RPMI8226 (cell line): ENCODE measurements around the gene DENND1A.

Source experiments
- DNase-seq: peaks from one replicate; pipeline ENCODE4 v3.0.0-alpha.2; 2015

Gene DENND1A

DNA sequence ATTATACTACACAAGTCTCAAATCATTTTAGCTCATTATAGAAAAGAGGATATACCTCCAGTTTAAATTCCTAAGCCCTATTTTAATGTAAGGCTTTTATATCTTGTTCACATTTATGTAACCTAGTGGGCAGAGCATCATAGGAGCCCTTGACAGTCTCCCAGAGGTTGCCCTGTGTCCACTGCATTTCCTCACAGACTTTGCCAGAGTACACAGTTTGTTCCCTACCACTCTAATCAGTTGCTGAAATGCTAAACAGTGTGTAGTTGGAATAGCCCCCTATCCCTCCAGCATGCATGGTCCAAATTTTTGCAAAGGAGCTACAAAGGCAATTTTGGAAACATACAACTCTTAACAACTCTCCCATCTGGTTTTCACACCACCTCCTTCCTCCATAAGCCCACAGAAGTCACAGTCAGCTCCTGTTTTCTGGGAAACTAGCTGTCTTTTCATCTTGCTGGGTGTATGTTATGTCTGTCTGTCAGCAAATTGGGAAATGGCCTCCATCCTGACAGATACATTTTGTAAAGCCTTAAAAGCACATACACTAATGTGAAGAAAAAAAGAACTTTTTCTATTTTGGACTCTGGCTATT is 212.2 kb downstream of the DENND1A start:
- no peak for DNase-seq

DNA sequence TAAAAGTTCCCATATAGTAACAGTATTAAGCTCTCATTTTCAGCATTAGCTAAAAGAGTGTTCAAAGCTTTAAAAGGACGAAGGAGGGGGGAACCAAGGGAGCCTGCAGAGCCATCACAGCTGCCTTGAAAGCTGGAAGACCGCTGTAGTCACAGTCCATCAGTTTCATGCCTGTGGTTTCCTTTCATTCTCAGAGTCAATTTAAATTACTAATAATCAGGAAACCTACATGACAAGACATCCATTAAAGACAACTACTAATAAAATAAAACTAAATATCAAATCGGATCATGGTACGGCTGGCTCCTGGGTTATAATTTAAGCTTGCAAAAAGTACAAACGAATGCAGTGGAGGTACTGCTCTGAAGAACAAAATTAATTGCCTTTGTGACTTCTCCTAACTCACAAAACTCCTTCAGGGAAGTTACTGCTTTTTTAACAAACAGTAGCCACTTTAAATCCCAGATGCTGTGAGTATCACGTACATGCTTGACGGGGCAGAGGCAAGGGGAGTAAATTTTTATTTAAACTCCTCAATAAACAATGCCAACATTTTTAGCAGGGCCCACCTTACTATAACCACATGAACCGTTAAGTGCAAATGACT is 213.5 kb downstream of the DENND1A start:
- DNase-seq, result no peak

DNA sequence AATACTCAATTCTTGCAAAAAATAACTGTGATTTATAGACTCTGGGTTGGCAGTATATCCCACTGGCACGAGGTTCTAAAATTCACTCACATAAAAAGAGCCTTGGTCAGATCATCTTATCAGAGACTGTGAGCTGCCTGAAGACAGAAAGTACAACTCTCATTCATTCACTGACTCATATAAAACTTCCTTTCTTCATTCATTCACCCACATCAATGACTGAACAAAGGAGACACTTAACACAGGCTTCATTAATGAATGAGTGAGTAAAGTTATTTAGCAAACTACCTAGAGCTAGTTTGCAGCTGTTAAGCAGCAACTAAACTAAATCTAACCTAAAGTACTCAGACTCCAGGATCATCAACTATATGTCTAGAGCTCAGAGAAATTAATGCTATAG is 214.7 kb downstream of the DENND1A start:
- no peak for DNase-seq

DNA sequence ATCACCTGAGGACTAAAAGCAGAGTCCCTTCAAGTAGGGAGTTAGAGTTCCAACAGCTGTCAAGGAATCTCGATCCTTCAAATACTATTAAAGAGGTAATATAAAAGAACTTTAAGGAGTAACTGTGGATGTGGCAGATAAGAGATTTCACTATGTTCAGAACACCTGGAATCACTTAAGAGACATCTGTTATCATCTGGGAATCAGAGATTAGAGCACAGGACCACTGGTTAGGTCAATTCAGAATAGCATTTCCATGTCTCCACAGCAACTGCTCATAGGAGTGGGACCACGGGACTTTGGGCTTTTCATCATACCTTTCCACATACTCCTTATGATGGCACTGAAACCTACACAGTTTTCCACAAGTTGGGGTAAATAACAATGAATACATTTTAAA is 216.6 kb downstream of the DENND1A start:
- no peak for DNase-seq

DNA sequence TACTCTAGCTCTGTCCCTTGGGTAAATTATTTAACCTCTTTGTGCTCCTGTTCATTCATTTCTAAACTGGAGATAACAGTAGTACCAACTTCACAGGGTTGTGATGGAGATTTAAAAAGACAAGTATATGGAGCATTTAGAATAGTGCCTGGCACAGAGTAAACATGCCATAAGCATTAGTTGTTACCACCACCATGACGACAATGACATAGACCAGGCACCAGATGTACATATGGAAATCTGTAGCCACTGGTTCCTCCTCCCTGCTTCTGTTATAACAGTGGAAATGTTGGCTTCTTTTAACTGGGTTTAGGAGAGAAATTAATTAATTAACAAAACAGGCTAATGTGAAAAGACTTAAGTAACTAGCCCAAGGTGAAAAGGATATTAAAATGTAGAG is 217.5 kb downstream of the DENND1A start:
- DNase-seq, result no peak

DNA sequence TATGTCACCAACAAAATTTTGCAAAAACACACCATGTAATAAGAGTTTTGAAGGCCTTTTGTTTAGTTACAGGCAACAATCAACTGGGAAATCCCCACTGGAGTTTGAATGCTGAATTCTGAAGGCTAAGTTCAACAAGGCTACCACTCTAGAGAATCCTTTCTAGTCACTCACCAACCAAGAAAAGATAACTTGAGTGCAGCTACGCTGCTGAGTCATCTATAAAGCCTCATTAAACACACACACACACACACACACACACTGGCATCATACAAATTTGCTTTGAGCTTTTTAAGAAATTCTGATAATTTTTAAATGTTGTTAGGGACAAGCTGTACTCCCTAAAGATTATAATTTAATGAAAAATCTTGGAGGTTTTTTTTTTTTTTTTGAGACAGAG is 219.6 kb downstream of the DENND1A start:
- no peak for DNase-seq

DNA sequence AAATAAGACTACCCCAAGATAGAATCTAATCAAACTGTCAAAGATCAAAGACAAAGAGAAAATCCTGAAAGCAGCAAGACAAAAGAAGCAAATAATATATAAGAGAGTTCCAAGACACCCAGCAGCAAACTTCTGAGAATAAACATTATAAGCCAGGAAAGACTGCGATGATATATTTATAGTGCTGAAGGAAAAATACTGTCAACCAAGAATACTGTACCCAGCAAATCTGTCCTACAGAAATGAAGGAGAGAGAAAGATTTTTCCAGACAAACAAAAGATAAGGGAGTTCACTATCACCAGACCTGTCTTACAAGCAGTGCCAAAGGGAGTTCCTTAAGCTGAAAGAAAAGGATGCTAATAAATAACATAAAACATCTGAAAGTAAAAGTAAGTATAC is 227.4 kb downstream of the DENND1A start:
- DNase-seq, result no peak

DNA sequence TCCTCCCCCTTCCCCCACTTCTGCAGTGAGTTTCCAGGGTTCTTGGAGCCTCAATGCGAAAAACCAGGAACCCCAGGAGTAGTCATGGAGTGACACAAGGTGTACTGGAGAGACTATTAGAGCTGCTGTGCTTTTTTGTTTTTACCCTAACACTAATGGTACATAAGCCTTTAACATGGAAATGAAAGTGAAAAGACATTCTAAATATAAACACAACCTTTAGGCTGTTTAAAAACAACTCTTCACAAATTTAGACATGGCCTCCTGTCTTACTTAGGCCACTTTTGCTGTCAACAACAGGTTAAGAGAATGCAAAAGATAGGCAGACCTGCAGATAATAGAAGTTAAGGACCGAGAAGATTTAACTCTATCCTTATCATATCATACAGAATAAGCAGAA is 232.2 kb downstream of the DENND1A start:
- peak; percentile 19 for DNase-seq

DNA sequence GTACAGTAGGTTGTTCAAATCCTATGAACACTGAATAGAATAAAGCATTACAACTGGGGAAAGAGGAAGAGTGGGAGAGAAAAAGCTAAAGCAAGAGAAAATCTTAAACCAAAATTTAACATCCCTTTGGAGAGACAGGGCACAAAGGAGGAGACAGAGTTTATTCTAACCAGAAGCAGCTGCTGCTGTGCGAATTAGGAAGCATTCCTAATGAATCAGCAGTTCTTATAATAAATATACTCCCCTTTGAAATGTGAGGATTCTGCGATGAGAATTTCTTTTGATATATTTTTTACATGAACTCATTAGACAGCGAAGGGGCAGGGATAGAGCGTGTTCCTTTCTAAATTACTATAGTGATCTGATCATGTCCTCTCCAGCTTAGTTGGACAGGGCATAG is 233.4 kb downstream of the DENND1A start:
- no peak for DNase-seq

DNA sequence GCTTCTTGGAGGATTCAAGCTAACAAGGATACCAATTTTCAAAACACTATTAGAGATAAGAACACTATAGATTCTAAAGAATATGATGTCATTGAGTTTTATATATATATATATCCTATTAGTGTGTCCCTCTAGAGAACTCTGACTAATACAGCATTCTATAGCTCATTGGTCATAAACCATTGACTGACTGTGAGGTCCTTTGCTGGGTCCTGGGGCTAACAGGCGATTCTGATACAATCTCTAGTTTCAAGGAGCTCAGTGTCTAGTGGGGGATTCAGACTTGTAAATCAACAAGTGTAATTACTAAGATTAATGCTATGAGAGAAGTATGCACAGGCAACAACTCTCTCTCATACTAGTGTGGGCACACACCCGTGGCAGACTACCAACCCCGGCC is 234.5 kb downstream of the DENND1A start:
- no peak for DNase-seq

DNA sequence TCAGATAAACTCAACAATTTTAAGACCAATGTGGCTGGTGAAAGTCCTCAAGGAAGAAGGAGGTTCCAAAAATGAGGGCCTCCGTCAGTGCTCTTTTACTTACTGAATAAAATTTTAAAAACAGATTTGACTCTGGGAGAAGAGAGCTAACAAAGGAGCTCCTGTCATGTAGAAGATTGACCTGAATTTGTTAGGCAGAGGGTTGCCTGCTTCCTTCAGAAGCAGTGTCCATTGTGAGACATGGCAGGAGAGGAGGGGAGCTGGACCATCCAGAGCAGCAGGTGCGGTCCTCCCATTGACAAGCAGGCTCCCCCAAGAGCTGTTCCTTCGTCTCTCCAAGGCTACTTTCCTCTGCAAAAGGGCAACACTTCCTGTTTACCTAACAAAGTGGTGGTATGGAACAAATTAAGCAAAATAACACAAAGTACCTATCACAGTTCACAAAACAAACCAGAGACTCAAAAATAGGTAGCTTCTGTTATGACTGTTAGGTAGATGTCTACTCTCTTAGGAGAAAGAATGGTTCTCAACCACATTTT is 238.1 kb downstream of the DENND1A start:
- no peak for DNase-seq

DNA sequence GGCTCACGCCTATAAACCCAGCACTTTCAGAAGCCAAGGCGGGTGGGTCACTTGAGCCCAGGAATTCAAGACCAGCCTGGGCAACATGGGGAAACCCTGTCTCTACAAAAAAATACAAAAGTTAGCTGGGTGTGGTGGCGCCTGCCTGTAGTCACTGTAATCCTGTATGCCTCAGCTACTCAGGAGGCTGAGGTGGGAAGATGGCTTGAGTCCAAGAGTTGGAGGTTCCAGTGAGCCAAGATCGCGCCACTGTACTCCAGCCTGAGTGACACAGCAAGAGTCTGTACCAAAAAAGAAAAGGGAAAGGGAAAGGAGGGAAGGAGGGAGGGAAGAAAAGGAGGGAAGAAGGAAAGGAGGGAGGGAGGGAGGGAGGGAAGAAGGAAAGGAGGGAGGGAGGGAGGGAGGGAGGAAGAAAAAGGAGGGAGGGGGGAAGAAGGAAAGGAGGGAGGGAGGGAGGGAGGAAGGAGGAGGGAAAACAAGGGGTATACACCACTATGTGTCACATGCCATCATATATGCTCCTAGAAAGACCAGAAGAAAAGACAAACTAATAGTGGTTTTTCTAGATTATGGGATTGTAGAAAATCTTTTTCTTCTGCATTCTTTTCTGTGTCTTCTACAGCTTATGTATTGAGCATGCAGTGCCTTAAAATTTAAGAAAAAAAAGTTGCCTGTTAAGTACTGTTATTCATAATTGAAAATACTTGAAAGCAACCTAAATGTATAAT is 240.1 kb downstream of the DENND1A start:
- peak; percentile 36 for DNase-seq

DNA sequence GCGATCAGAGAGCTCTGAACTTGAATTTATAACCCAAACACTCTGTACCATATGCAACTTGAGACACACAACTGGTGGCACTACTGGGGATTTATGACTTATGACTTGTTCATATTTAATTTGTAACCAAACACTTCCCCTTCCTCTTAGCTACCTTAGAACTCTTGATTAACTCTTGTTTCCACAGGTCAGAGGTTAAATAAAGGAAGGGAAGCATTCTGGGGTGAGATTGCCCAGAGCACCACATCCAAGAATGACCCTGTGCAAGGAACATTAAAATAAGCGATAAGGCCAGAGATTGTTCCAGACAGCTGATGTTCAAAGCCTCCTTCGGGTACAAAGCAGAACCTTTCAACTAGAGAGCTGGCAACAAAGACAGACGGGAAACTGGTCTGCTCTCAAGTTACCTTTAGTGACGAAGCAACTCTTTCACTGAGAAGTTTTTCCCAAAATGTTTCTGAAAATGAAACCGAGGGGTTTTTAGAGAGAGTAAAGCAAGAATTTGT is 242.6 kb downstream of the DENND1A start:
- DNase-seq, result peak; percentile 65

DNA sequence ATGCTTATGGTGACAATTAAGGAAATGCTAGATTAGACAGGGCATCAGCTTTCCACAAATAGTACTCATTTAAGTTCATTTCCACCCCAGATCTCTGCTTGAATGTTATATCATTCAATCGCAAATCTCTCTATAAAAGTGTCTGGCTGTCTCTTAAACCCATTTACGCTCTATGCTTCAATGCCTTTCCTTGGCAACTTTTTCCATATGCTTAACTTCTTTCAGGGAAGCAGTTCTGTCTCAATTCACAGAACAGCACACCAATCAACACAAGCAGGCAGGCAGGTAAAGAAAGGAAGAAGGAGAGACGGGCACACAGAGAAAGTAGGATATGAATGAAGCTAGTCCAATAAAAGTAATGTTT is 243.1 kb downstream of the DENND1A start:
- DNase-seq, result no peak

DNA sequence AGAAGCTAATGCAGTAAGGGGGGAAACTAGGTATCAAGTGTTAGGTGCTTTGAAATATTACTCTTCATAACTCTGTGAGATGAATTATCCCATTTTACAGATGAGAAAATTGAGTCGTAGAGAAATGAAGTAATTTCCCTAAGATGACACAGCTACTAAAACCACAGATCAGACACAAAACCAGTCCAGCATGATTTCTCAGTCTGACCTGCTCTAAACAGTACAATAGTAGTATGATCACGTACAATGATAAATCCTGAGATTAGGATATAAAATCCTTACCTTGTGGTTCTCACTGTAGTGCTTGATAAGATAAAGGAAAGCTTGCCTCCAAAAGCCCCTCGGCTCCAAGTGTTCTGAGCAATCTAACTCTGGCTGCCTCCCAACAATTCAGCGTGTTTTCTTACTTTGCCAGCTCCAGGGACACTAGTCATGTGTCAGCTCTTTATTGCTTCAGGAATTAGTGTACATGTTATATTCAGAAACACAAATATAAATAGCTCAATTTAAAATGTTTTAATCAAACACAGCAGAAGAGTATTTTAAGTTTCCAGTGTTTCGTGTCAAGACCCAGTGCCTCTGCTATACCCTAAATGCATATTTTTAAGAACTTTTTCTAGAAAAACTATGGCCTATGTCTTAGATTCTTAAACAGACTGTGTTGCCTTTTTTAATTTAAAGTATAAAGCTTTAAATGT is 243.6 kb downstream of the DENND1A start:
- no peak for DNase-seq

DNA sequence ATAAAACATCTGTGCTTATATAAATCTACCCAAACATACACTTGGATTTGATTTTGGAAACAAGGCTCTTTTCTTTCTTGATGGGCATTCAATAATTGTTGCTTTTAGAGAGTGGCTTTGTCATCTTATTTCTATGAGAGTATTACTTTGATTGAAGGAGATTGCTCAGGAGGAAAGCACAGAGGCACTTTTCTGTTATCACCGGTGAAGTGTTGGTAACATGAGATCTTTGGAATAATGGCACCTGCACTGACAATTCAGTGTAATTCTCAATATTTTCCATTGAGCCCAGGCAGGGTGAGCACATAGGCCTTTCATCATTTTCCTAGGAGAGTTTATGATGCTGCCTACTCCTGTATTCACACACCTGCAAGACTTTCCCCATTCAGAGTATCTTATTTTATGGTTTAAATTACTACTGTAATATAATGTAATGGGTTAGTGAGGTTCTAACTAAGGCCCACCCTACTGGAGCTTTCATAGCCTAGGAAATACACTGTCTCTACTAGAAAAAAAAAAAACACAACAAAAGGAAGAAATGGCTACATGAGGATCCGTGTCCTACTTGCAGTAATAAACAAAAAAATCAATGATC is 244.3 kb downstream of the DENND1A start:
- no peak for DNase-seq

DNA sequence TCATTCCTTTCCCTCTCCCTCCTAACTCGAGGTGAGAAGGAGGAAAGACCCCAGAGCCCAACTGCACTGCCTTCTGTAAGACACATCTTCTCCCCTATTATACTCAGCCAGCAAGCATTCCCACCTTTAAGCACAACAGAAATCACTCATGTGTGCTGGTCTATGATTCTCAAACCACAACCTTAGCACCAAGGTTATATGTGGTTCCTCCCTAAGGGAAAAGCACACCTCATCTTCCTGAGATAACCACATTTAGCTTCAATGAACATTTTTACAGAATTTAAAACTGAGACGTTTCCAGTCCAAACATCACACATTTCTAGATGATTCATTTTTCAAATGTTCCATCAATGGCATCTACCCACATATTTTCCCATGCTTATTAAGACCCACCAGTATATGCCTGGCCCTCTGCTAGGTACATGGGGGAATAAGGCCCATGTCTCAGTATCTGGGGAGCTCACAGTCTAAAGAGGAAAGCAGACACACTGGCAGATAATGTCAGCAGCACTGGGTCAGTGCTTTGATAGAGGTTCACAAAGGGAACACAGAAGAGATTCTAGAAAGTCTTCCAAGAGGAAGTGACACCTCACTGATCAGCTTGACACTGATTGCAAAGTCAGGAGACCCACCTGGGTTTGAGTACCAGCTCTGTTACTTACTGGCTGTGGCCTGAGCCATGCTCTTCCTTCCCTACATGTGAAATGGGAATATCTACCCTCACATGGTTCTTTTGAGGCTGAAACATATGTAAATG is 245.4 kb downstream of the DENND1A start:
- DNase-seq, result peak; percentile 51

DNA sequence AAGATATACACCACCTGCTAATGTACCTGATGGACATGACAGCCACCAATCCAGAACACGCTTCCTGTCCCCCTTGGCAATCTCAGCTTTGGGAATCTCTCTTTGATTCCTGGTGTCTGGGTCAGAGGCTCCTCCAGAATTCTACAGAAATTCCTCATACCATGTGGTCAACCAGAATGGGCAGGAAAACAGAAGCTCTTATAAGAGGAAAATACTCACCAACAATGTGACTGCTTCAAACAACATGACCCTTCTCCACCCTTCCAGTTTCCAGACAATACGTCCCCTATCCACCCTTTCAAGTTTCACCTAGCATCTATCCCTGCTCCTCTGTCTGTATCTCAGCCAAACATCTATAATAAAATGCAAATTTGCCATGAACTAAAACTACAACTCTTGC is 247.2 kb downstream of the DENND1A start:
- no peak for DNase-seq

DNA sequence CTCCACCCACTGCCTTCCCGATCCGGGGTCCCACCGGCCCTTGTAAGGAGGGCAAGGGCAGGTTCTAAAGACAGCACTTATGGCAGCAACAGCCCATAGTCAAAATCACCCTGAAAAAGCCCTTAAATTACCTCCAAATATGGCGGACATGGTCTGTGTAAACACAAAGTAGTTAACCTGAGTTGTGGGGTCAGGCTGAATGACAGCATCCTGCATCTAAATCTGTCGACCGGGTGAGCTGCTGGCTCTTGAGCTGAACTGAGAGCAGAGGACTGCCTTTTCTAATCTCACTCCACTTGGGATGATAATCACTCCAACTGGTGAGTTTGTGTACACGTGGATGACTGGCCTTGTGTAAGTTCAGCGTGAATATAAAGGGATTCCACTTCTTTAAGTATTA is 249.6 kb downstream of the DENND1A start:
- no peak for DNase-seq

DNA sequence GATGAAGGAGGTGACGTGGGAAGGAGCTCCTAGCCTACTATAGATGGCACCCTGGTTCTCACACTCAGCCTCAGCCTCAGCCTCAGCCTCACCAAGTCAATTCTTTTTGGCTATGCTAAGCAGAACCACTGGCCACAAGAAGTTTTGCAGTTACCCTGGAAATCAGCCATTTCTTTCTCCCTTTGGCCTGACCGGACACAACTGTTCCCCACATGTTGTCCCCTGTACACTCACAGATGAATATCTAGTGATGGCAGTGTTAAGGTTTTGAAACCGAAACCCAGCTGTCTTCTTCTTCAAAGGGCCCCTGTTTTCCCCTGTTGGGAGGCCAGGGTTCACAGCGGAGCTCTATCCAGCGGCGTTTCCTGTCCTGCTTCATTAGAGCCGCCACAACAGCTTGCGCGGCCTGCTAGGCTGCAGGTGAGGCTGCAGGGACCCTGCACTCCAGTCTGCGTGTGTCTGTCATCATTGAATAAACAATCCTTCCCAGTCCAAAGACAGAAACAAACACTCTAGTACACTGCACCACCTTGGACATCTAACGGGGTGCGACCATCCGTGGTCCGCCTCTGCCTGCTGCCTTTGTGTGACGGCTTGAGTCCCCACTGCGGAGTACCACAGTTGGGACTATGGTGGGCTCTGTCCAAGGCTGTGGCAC is 250.5 kb downstream of the DENND1A start:
- DNase-seq, result peak; percentile 96

DNA sequence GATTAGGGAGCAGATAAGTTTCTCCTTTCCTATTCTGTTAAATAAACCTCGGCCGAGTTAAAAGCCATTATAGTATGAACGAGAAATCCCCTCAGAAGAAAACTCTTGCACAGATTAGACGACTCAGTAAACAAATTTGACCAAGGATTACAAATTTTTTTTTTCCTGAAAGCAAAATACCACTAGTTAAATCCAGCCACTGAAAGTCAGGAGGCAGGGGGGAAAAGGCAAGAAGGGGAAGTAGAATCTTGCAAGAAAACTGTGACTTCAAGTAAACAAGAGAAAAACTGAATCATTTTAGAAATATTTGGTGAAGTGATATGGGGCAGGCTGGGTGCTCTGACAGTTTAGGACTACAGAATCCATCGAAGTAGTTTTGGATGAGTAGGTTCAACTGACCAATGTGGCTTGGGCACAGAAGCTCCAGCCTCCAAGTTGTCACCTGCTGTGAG is 251.0 kb downstream of the DENND1A start:
- DNase-seq, result no peak
